Measurements from ENCODE around the gene EIF4E2.
A peak's percentile ranks its signal among the peaks of the same experiment; 100 is the strongest.

The EIF4E2 gene, protein sequence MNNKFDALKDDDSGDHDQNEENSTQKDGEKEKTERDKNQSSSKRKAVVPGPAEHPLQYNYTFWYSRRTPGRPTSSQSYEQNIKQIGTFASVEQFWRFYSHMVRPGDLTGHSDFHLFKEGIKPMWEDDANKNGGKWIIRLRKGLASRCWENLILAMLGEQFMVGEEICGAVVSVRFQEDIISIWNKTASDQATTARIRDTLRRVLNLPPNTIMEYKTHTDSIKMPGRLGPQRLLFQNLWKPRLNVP

DNA sequence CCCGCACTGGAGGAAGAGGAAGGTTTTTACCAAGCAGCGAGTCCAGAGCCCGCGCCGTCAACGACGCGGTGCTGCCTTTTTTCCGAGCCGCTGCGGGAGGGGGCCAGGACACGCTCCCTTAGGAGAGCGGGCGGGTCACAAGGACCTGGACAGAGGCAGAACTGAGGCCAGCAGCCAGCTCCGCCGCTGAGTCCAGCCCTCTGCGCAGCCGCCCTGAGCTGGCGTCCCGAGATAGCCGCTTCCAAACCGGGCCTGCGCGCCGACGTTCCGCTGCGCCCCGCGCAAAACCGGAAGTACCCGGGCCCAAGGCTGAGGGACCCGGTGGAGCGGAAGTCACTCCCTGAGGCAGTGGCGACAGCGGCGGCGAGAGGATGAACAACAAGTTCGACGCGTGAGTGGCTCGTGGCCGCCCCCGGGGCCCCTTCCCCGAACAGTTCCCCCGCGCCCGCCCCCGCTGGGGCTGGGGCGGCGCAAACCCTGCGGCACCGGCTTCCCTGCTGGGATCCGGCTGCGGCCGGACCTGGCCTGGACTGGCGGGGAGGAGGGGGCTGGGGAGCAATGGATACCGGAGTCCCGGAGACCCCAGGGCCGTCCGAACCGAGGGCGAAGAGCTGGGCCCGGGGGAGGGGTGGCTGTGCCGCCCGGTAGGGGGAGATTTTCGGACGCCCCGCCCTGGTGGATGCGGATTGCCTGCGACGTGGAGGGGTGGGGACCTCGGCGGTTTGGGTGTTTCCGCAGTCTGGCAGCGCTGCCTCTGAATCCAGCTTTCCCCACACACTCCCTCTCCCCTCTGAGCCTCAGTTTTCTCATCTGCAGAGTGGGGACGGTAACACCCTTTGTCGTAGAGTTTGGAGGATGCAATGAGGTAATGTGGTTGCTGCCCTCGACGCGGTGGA lies at the start of gene EIF4E2, which contains the start of gene TIGD1:
TSS of gene EIF4E2 (plus strand) at position 336 of the 896 bp plus-strand sequence. CDS start at position 372, 36 bp downstream.
TSS of gene TIGD1 (minus strand) at position 204 of the 896 bp plus-strand sequence. CDS start 675 bp downstream, outside the sequence.
- H3K4me3 ChIP-seq, result peak within 1 kb of the TSS; percentile 73 to 97 (median 83)
- H3K27ac ChIP-seq, result peak within 1 kb of the TSS; percentile 94 to 100 (median 98)

DNA sequence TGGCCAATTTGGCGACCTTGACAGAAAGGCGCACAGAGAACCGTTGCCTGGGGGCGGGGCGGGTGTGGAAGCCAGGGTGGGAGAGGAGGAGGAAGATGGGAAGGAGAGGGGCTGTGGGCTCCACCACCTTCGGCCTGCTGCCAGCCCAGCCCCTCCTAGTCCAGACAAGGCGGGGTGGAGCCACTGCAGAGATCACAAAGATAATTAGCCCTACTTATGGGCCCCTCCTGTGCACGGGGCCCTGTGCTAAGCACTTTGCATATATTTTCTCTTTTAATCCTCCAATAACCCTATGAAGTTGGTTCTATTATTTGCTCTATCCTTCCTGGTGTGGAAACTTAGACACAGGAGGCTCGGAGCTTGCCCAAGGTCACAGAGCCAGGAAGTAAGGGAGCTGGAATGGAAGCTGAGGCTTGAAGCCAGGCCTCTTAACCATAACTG lies 49.1 kb upstream of the EIF4E2 start:
- Histone ChIP-seq H3K4me3 (no peak overlapping the region), H3K27ac (no peak overlapping the region)

DNA sequence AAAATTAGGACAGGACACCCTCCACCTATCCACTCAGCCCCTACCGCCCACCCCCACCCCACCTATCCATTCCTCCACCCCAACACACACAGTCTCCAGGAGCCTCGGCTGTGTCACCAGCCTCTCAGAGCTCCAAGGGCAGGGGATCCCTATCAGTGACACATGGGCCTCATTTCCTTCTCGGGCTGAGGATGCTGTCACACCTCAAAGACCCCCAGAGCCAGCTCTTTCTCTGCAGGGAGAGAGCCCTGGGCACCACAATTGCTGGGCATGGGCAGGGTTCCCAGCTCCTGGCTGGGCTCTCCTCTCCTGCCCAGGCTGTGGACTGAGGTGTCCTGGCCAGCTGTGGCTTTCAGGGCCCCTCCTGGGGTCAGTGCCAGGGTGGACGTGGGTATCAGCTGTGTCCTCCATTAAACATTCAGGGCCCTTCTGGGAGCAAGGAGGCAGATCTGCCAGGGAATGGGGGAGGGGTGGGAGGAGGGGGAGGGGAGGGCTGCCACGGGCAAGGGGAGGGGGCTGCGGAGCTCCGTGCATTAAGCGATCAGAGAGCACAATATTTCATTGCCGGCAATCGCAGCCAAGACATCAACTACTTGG lies 48.6 kb upstream of the EIF4E2 start:
- H3K27ac ChIP-seq, result no peak overlapping the region
- no peak overlapping the region for H3K4me3 ChIP-seq

DNA sequence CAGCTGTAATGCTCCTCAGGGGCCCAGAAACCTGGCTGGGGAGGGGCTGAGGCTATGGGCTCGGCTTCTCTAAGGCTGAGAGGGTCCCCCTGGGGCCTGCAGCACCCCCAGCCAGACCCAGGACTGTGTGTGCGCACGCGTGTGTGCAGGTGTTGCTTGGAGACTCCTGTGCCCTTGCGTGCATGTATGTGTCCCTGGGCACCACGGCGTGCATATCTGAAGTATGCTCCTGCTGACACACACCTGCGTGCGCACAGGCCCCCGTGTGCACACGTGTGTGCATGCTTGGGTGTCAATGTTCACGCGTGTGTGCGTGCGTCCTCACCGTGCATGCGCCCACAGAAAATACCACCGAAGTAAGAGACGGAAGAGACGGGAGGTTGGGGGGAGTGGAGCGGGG lies 48.0 kb upstream of the EIF4E2 start:
- peak overlapping the region in 1 of 7 experiments; percentile 2 for H3K4me3 ChIP-seq

DNA sequence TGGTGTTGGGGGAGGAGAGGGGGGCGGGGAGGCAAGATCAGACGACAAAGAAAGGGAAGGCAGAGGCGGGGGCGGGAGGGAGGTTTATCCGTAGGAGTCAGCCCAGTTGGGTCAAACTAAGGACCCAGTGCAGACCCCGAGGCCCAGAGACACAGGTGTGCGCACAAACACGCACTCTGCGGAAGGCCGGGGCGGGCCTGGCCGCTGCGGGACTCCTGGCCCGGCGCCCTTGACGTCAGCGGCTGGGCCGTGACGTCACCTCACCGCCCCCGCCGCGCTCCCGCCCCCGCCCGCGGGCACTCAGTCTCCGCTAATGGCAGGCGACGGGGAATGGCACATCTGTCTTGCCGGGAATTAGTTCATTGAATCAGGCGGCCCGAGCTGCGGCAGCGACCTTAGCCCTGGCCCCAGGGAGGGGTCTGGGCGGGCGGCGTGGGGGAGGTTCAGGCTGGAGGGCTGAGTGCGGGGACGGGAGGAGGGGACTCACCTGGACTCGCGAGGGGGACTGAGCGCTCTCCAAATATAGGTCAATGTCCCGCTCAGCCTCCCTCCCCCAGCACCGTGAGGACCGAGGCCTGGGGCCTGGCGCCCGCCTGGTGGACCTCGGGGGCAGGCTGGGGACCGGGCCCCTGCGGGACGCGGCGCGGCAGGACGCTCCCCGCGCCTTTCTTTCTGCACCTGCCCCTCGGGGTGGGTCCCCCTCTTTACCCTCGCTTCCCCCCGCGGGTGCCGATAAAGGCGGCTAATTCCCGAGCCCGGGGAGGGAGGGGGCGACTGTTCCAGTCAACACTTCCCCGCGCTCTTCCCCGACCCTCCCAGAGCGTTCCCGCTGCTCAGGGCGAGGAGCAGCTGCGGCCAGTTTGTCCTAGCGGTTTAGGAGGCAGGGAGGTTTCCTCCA lies 47.3 kb upstream of the EIF4E2 start:
- H3K4me3 ChIP-seq, result peak overlapping the region; percentile 2 to 25 (median 7)
- H3K27ac ChIP-seq, result peak overlapping the region in 4 of 21 experiments; percentile 2 to 43 (median 20)

More for the DNA sequence above, 48.0 kb upstream of the EIF4E2 start:
- H3K27ac ChIP-seq, result no peak overlapping the region

DNA sequence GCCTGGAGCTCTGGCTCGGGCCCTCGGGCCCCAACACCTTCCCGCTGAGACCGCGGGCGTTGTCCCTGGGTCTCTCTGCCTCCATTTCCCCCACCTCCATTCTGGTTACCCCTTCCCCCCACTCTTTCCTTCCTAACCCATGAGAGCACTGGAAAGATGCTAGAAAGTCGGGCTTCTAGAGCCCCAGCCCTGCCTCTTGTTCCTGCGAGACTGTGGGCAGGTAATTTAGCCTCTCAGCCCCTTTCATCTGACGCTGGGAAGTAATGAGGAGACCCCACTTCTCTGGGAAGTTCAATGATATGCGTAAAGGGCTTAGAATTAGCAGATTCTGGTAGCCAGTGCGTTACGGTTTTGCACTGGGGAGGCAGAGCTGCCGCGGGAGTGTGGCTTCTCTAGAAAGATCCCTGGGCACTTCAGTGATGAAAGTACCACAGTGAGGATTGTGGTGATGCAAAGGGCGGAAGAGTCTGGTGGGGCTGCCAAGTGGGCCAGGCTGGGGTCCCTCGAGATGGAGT lies 46.6 kb upstream of the EIF4E2 start:
- Histone ChIP-seq H3K4me3 (peak overlapping the region in 1 of 7 experiments; percentile 25), H3K27ac (peak overlapping the region in 3 of 21 experiments; percentile 2 to 43 (median 5))

DNA sequence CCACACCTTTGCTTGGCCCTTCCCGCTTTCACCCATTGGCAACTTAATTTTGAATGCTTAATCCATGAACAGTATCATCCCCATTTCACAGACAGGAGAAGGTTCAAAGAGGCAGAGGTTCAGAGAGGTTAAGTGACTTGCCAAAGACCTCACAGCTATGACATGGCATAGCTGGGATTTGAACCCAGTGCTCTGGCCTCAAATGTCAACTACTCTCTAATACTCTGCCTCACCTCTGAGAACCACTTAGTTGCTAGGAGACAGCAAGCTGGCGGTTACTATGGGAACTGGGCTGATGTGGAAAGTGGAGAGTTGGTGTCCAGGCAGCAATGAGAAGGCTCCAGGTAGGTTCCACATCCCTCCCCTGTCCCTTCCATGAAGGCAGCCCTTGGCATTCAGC lies 46.1 kb upstream of the EIF4E2 start:
- Histone ChIP-seq H3K27ac (no peak overlapping the region), H3K4me3 (no peak overlapping the region)

DNA sequence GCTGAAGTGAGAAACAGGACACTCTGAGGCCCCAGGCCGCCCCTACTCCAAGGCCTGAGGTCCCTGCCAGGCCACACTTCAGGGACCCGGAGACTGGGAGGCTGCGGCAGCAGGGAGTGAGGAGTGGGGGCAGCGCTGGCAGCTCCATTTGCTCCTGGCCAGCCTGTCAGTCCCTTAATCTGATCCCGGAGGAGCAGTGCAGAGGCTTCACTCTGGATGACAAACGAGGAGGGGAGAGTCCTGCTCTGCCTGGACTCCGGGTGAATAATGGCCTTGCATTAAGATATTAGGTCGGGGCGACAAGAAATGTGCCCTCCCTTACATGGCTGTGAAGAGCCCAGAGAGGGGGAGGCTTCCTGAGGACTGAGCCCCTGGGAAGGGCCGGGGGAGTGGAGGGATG lies 44.6 kb upstream of the EIF4E2 start:
- Histone ChIP-seq H3K27ac (no peak overlapping the region), H3K4me3 (no peak overlapping the region)

DNA sequence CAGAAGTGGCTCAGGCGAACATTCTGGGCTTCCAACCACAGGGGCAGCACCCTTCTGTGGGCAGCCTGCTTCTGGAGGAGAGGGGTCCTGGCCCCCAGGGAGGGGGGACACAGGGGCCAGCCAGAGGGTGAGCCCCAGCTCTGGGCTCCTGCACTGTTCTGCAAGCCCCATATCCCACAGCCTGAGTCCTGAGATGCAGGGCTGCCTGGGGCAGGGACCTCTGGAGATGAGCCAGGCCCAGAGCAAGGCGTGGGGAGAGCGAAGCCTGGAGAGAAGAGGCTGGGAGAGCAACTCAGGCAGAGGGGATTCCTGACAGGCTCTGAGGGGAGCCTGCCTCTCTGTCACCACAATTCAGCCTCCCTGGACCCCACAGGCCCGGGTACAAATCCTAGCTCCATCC lies 43.8 kb upstream of the EIF4E2 start:
- Histone ChIP-seq H3K27ac (no peak overlapping the region), H3K4me3 (no peak overlapping the region)

DNA sequence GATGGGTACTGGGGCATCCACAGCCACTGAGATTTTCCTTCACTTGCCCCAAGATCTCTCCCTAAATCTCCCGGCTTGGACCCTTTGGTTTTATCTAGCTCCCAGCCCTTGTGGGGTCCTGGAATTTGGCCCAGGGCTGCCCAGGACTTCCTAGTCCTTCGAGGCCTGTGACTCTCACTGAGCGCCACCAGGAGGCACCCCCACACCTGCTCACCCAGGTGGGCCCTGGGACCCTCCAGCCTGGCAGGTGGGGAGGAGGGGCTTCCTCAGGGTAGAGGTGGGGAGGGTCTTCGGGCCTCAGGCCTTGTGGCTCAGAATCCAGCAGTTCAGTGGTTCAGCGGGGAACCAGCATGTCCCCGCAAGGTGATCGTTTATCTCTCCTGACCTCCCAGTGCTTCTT lies 42.2 kb upstream of the EIF4E2 start:
- Histone ChIP-seq H3K27ac (no peak overlapping the region), H3K4me3 (no peak overlapping the region)

DNA sequence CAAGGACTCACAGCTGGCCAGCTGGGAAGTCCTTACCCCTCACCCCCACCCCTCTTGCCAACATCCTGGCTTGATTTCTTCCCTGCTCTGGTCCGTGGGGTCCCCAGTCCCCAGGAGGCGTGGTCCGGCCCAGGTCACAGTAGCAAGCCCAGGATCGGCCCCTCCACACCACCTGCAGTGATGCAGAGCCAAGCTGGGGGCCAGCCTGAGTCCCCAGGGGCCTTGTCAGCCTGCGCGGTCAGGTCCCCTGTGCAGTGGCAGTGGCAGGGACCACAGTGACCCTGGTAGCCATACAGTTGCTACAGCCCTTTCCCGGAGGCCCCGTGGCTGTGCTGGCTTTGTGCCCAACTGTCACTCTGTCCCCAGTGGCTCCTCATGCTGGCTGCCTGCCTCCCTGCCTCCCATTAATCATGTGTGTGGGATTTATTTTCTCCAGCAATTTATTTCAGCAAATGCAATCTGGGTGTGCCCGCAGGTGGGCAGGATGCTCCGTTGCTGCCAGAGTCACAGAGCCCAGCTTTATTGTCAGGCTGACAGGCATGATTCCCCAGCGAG lies 39.1 kb upstream of the EIF4E2 start:
- Histone ChIP-seq H3K27ac (no peak overlapping the region), H3K4me3 (no peak overlapping the region)

DNA sequence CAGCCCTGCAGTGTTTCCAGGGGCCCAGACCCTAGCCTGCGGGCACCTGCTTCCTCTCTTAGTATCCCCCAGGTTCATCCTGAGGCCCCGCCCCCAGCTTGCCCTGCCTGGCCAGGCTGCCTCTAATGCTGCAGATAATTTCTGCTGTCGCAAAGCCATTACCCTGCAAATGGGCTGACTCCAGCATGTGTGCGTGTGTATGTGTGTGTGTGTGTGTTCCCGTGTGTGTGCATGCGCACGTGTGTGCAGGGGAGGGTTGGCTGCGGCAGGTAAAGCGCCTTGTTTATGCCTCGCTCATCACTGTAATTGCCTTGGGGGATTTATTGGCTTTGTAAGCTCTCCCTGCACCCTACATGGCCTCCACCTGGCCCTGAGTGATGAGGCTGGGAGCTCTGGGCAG lies 37.9 kb upstream of the EIF4E2 start:
- Histone ChIP-seq H3K27ac (no peak overlapping the region), H3K4me3 (no peak overlapping the region)

DNA sequence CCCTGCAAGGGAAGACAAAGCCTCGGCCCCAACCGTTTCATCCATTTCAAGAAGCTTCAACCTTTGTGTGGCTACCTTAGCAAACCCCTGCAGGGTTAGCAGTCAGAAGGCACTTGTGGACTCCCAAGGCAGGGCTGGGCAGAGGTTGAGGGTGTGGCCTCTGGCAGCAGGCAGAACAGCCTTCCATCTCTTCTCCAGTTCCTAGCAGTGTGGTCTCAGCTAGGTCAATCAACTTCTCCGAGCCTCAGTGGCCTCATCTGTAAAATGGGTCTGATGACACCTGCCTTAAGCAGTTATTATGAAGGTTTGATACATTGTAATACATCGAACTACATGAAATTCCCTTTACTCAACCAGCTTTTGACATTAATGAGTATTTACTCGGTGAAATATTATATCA lies 37.1 kb upstream of the EIF4E2 start:
- H3K27ac ChIP-seq, result no peak overlapping the region
- H3K4me3 ChIP-seq, result no peak overlapping the region

DNA sequence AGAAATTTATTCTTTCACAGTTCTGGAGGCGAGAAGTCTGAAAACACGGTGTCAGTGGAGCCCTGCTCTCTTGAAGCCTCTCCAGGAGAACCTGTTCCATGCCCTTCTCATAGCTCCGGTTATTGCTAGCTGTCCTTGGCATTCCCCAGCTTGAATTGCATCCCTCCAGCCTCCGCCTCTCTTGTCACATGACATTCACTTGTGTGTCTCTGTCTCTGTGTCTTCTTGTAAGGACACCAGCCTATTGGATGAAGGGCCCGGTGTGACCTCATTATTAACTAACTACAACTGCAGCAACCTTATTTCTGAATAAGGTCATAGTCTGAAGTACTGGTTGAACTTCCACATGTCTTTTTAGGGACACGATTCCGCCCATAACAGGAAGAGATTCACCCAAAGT lies 34.9 kb upstream of the EIF4E2 start:
- no peak overlapping the region for H3K27ac ChIP-seq
- H3K4me3 ChIP-seq, result no peak overlapping the region

DNA sequence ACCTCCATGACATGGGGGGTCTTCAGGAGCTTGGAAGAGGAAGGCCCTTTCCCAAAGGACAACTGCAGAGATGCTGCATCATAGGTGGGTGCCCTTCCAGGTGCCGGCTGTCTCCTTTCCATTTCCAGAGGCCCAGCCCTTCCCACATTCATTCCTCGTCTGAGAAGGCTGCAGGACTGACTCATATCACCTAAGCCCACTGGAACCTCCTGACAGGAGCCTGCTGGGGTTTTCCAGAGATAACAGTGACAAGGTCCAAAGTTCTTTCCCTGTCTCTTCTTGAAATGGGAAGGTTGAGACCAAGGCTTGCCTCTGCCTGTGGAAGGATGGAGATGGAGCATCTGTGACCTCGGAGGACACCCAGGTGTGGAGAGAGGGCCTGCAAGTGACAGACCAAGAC lies 33.9 kb upstream of the EIF4E2 start:
- H3K27ac ChIP-seq, result no peak overlapping the region
- H3K4me3 ChIP-seq, result no peak overlapping the region

DNA sequence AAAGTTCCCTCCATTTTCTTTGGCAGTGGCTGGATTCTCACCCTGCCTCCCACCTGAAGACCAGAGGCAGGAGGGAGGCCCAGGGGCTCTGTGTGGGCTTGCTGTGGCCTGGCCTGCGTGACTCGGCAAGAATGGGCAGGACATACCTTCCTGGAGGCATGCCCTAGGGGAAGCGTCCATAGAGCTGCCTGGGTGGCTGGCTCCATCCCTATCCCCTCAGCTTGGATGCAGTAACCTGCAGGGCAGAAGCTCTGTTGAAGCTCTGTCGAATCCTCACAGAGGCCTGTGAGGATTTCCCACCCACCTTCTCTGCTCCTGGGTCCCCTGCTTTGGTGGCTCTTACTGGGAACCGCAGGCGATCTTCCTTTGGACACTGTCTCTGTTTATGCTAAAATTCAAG lies 31.6 kb upstream of the EIF4E2 start:
- Histone ChIP-seq H3K27ac (no peak overlapping the region), H3K4me3 (no peak overlapping the region)

DNA sequence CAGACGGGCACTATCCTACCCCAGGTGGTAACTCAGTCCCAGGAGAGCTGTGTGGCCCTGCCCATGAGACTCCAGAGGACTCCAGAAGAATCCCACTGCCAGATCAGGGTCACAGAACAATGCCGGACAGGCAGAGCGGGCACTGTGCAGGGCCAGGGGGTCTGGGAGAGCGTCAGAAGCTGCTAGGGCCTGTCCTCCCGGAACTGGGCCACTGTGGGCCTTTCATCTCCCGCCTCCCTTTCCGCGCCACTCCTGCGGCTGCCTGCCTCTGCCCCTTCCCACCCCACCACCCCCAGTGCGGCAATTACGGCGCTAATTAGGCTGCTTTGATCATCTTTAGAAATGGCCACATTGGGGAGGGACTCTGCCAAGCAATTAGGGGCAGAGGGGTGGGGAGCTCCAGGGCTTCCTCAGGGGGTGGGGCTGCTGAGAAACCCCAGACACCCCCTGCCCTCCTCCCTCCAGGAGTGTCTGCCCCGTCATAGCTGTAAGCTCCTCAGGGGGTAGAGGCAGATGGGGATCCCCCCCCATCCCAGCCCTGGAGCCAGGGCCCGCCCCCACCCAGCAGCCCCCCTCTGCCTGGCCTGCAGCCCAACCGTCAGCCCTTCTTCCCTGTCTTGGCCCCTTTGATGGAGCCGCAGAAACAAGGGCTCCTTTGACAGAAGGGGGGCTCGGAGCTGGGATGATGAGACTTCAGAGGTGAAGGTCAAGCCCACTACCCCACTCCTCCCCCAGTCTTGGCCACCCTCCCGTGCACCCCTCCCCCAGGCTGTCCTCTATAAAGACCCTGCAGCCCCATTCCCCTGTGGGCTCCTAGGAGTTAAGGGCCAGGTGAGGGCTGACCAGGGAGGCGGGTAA lies 30.7 kb upstream of the EIF4E2 start, which contains the start of gene PRSS56:
TSS of gene PRSS56 (plus strand) at position 808 of the 858 bp plus-strand sequence. CDS start 211 bp downstream, outside the sequence.
- Histone ChIP-seq H3K27ac (no peak within 1 kb of the TSS), H3K4me3 (no peak within 1 kb of the TSS)

DNA sequence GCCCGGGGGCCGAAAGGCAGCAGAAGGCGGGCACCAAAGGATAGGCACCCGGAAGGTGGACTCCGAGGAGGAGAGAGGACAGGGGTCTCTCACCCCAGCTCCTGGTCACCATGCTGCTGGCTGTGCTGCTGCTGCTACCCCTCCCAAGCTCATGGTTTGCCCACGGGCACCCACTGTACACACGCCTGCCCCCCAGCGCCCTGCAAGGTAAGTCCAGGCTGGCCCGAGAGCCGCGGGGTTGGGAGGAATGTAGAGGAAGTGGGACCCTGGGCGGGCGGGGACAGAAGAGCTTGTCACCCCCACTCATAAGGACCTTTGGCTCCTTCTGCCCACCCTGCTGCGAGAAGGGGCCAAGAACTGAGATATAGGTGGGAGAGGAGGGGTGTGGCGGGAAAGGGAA lies 30.0 kb upstream of the EIF4E2 start:
- Histone ChIP-seq H3K27ac (no peak overlapping the region), H3K4me3 (no peak overlapping the region)
